OCI-LY7 (cell line): ENCODE measurements around the gene ST6GALNAC5. TPM values are rescaled to one million over a fixed set of nuclear protein-coding genes. Genes with fewer than 3 reads are reported as not detected.

Experiments
- BruUV-seq: library from RNA; stranded (reverse); fragments of 400-500 nt; replicated peaks from 2 replicates; lab custom pipeline; 2021; lab: Mats Ljungman, UMichigan
- CTCF ChIA-PET: fragments of 300-600 bp; sonication (Branson Sonifier 250); formaldehyde crosslinking; loops from one replicate; lab custom pipeline; 2022; ENCODE audit warnings: antibody characterized with exemption; ENCODE audit not compliant: unreplicated experiment; lab: Charles Lee
- POLR2A ChIA-PET: fragments of 300-600 bp; sonication (Branson Sonifier 250); formaldehyde crosslinking; loops from one replicate; lab custom pipeline; 2022; ENCODE audit warnings: antibody characterized with exemption; lab: Charles Lee
- DNase-seq: peaks from one replicate; pipeline ENCODE4 v3.0.0-alpha.2; 2015; ENCODE audit warnings: low spot score
- H2AFZ ChIP-seq: fragments of 200-600 bp; sonication (generic), shearing (Covaris generic); 2 replicates; pipeline ENCODE4 v1.6.1; 2014; ENCODE audit warnings: mild to moderate bottlenecking, antibody characterized with exemption, low read length, moderate library complexity
- H3K27ac ChIP-seq: fragments of 200-600 bp; sonication (generic); 2 replicates; pipeline ENCODE4 v1.5.1; 2014; ENCODE audit warnings: mixed run types, low read depth, mild to moderate bottlenecking, moderate library complexity, low read length, inconsistent platforms; ENCODE audit not compliant: poor library complexity, severe bottlenecking
- H3K36me3 ChIP-seq: fragments of 200-600 bp; sonication (generic); 2 replicates; pipeline ENCODE4 v1.6.1; 2014; ENCODE audit warnings: mild to moderate bottlenecking, antibody characterized with exemption, low read length, moderate library complexity, mixed read lengths; ENCODE audit not compliant: insufficient read depth
- H3K4me1 ChIP-seq: fragments of 200-600 bp; sonication (generic); 2 replicates; pipeline ENCODE4 v1.5.1; 2014; ENCODE audit warnings: mild to moderate bottlenecking, low read length; ENCODE audit not compliant: insufficient read depth, poor library complexity, severe bottlenecking
- H3K4me2 ChIP-seq: fragments of 200-600 bp; sonication (generic); 2 replicates; pipeline ENCODE4 v1.6.1; 2014; ENCODE audit warnings: mild to moderate bottlenecking, low read length
- H3K4me3 ChIP-seq: fragments of 200-600 bp; sonication (generic); 2 replicates; pipeline ENCODE4 v1.5.1; 2014; ENCODE audit warnings: mild to moderate bottlenecking, low read depth, low read length; ENCODE audit not compliant: poor library complexity, severe bottlenecking
- H3K79me2 ChIP-seq: fragments of 200-600 bp; sonication (generic); 2 replicates; pipeline ENCODE4 v1.6.1; 2016; ENCODE audit warnings: low read depth, mild to moderate bottlenecking, low read length, moderate library complexity, mixed read lengths; ENCODE audit not compliant: insufficient read depth
- H3K9me2 ChIP-seq: fragments of 200-600 bp; sonication (generic); 2 replicates; pipeline ENCODE4 v1.6.1; 2016; ENCODE audit warnings: mild to moderate bottlenecking, low read length, mixed read lengths; ENCODE audit not compliant: insufficient read depth
- H3K9me3 ChIP-seq: fragments of 200-600 bp; sonication (generic); 2 replicates; pipeline ENCODE4 v1.6.1; 2014; ENCODE audit warnings: mild to moderate bottlenecking, mixed run types, low read length, mixed read lengths
- H4K20me1 ChIP-seq: fragments of 200-600 bp; sonication (generic); 2 replicates; pipeline ENCODE4 v1.6.1; 2014; ENCODE audit warnings: mild to moderate bottlenecking, antibody characterized with exemption, low read length, moderate library complexity, mixed read lengths; ENCODE audit not compliant: insufficient read depth
- EZH2phosphoT487 ChIP-seq: fragments of 200-600 bp; sonication (generic); IDR thresholded peaks from 2 replicates; pipeline ENCODE4 v1.6.1; 2018; ENCODE audit warnings: low read depth, borderline replicate concordance, mild to moderate bottlenecking, mixed run types, antibody characterized with exemption, low read length, moderate library complexity, mixed read lengths
- intact Hi-C: fragments of 100-400 bp; cut with micrococcal nuclease; formaldehyde crosslinking; loops from one replicate; pipeline ENCODE4 v1.10.0; 2022; ENCODE audit not compliant: unreplicated experiment
- total RNA-seq, 2 experiments: library from RNA; depleted of rRNA in 1 of 2; stranded (reverse); fragments of >200 nt in 1 of 2; shearing (Covaris generic) in 1 of 2; gene quantifications; 2 replicates each; pipeline ENCODE4 v1.2.3, GENCODE V29; 2014 to 2022
- TF ChIP-seq, protein P1 (sequence below): fragments of 200-600 bp; sonication (generic); conservative IDR thresholded peaks from 2 replicates; pipeline ENCODE4 v1.5.1; 2014; ENCODE audit warnings: mild to moderate bottlenecking, antibody characterized with exemption, low read length, moderate library complexity, mixed read lengths

ST6GALNAC5 gene
- total RNA-seq, 2 experiments from 2014 or later: not detected

DNA sequence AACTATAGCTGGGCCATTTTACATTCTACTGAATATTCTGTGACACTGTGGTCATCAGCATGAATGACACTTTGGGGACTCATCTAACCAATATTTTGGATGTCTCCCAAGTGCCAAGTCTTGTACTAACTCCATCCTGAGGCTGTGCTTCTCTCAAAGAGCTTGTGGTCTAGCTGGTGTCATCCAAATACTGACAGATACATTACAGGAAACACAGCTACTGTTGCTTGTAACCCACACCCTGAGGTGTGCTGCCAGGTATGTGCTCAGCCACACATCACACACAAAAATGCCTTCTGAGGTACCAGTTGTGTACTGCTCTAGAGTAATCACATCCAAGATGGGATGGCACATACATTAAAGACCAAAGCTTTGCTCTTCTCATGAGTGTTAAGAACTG lies 81.6 kb downstream of the ST6GALNAC5 start:
- intact Hi-C loops: no loop called here
- no peaks in the 10 kb centered on the region for H3K9me3 ChIP-seq
- no peak overlapping the region for H2AFZ ChIP-seq
- H3K4me2 ChIP-seq: no peak overlapping the region
- BruUV-seq: no TSS peak
- no peak overlapping the region for H3K4me3 ChIP-seq
- ChIA-PET POLR2A (interaction anchor here (0.7 to 2.3 kb wide), 4 partner anchors 9 to 346 kb away, joined by 3 to 8 read pairs (median 3); no protein-coding TSS in a partner anchor), CTCF (no interaction called here)
- no peaks in the 10 kb centered on the region for H3K36me3 ChIP-seq
- no peaks in the 10 kb centered on the region for H3K79me2 ChIP-seq
- H4K20me1 ChIP-seq: no peaks in the 10 kb centered on the region
- H3K9me2 ChIP-seq: no peaks in the 10 kb centered on the region
- H3K4me1 ChIP-seq: no peaks in the 10 kb centered on the region
- no peak overlapping the region for H3K27ac ChIP-seq
- no peak for DNase-seq
- TF ChIP-seq EZH2phosphoT487: no peak
- TF ChIP-seq, protein P1, sequence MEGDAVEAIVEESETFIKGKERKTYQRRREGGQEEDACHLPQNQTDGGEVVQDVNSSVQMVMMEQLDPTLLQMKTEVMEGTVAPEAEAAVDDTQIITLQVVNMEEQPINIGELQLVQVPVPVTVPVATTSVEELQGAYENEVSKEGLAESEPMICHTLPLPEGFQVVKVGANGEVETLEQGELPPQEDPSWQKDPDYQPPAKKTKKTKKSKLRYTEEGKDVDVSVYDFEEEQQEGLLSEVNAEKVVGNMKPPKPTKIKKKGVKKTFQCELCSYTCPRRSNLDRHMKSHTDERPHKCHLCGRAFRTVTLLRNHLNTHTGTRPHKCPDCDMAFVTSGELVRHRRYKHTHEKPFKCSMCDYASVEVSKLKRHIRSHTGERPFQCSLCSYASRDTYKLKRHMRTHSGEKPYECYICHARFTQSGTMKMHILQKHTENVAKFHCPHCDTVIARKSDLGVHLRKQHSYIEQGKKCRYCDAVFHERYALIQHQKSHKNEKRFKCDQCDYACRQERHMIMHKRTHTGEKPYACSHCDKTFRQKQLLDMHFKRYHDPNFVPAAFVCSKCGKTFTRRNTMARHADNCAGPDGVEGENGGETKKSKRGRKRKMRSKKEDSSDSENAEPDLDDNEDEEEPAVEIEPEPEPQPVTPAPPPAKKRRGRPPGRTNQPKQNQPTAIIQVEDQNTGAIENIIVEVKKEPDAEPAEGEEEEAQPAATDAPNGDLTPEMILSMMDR: no peak

DNA sequence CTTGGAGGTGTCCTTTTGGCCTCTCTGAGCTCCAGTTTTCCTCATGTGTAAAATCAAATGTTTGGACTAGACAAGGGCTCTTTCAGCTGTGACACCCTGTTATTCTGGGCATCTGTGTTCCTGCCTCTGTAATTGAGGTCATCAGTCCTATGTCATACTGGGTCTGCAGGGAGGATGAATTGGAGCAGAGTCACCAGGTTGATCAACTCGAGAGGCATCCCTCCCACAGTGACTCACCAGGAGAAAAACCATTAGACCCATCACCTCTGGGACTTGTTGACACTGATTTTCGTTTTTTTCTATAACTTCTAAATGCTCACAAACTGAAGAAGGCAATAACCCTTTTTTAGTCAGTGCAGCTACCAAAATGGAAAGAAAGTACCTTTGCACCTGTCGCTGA lies 82.2 kb downstream of the ST6GALNAC5 start:
- Histone ChIP-seq H3K9me3 (no peaks in the 10 kb centered on the region), H4K20me1 (no peaks in the 10 kb centered on the region), H3K4me1 (no peaks in the 10 kb centered on the region), H3K79me2 (no peaks in the 10 kb centered on the region), H3K27ac (no peak overlapping the region), H3K36me3 (no peaks in the 10 kb centered on the region), H3K4me2 (no peak overlapping the region), H3K9me2 (no peaks in the 10 kb centered on the region), H2AFZ (no peak overlapping the region), H3K4me3 (no peak overlapping the region)
- POLR2A ChIA-PET: interaction anchor here (0.7 to 2.3 kb wide), 4 partner anchors 9 to 347 kb away, joined by 3 to 8 read pairs (median 3); no protein-coding TSS in a partner anchor
- BruUV-seq: no TSS peak
- CTCF ChIA-PET: no interaction called here
- TF ChIP-seq, protein P1: no peak
- no peak for TF ChIP-seq EZH2phosphoT487
- DNase-seq: no peak
- intact Hi-C loops: no loop called here

DNA sequence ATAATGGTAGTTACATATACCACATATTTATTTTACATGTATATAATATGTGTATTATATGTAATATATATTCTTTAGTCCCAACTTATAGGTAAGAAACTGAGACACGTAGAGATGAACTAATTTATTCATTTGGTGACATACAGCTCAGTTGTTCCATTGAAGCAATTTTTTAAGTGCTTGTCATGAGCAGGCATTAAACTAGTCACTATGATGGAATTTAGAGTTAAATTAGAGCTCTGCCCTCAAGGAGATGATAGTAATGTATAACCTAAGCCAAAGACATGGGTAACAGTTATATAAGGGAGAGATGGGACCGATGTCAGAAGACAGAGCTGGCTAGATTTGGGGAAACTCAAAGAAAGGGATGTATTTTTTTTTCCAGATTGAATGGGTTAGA lies 83.0 kb downstream of the ST6GALNAC5 start:
- POLR2A ChIA-PET: interaction anchor here (2.3 kb wide), 1 partner anchor 10 kb away, joined by 8 read pairs; no protein-coding TSS in a partner anchor
- H3K36me3 ChIP-seq: no peaks in the 10 kb centered on the region

More for the DNA sequence above, 83.0 kb downstream of the ST6GALNAC5 start:
- no peaks in the 10 kb centered on the region for H3K9me2 ChIP-seq
- no peaks in the 10 kb centered on the region for H3K4me1 ChIP-seq
- no peaks in the 10 kb centered on the region for H3K79me2 ChIP-seq
- no peak overlapping the region for H2AFZ ChIP-seq
- no peak for TF ChIP-seq EZH2phosphoT487
- TF ChIP-seq, protein P1: no peak
- intact Hi-C loops: no loop called here
- H3K27ac ChIP-seq: no peak overlapping the region
- H3K9me3 ChIP-seq: no peaks in the 10 kb centered on the region
- H3K4me3 ChIP-seq: no peak overlapping the region
- BruUV-seq: no TSS peak
- DNase-seq: no peak
- no peak overlapping the region for H3K4me2 ChIP-seq
- CTCF ChIA-PET: no interaction called here
- no peaks in the 10 kb centered on the region for H4K20me1 ChIP-seq
